ENCODE data around the gene IFIH1. TPM values are rescaled to one million over a fixed set of nuclear protein-coding genes. Genes with fewer than 3 reads are reported as not detected.

The IFIH1 gene
- total RNA-seq, 1 experiment from 2014 or later = 5.1 TPM

- no TSS peak for BruUV-seq (replicated peaks)
Measured at GRCh38 chr2:162333968-162334367, 15.5 kb upstream of the IFIH1 start.

GRCh38 chr2:162330881-162331280 is 12.4 kb upstream of the IFIH1 start:
- Histone ChIP-seq H3K27ac (ENCODE audit: low read depth, low read length, poor library complexity, severe bottlenecking) (no peak overlapping the region), H3K36me3 (ENCODE audit: insufficient read depth, low read length, poor library complexity, severe bottlenecking) (no peaks in the 10 kb centered on the region), H3K4me1 (ENCODE audit: insufficient read depth, low read length, poor library complexity, severe bottlenecking) (no peaks in the 10 kb centered on the region), H3K27me3 (replicated peaks; ENCODE audit: insufficient read depth, low read depth, low read length, poor library complexity) (no peaks in the 10 kb centered on the region), H3K4me3 (ENCODE audit: low read depth, low read length, poor library complexity, severe bottlenecking) (no peak overlapping the region), H3K9me3 (ENCODE audit: low read depth, low read length, poor library complexity, severe bottlenecking) (no peaks in the 10 kb centered on the region)
- ChIA-PET CTCF (no interaction called here), POLR2A (ENCODE audit: low non-redundant PET) (no interaction called here)
- TF ChIP-seq, protein P1, sequence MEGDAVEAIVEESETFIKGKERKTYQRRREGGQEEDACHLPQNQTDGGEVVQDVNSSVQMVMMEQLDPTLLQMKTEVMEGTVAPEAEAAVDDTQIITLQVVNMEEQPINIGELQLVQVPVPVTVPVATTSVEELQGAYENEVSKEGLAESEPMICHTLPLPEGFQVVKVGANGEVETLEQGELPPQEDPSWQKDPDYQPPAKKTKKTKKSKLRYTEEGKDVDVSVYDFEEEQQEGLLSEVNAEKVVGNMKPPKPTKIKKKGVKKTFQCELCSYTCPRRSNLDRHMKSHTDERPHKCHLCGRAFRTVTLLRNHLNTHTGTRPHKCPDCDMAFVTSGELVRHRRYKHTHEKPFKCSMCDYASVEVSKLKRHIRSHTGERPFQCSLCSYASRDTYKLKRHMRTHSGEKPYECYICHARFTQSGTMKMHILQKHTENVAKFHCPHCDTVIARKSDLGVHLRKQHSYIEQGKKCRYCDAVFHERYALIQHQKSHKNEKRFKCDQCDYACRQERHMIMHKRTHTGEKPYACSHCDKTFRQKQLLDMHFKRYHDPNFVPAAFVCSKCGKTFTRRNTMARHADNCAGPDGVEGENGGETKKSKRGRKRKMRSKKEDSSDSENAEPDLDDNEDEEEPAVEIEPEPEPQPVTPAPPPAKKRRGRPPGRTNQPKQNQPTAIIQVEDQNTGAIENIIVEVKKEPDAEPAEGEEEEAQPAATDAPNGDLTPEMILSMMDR (conservative IDR thresholded peaks at IDR 0.05; ENCODE audit: low read depth, low read length) = no peak
- TF ChIP-seq EZH2 (IDR thresholded peaks at IDR 0.05; ENCODE audit: borderline replicate concordance, low read depth, low read length, poor library complexity, severe bottlenecking) = no peak
- DNase-seq (ENCODE audit: low spot score) = no peak
- BruUV-seq (replicated peaks) = no TSS peak
- intact Hi-C loops (cut with micrococcal nuclease; ENCODE audit: unreplicated experiment) = no loop called here

More at GRCh38 chr2:162333968-162334367, 15.5 kb upstream of the IFIH1 start:
- POLR2A ChIA-PET (ENCODE audit: low non-redundant PET) = no interaction called here
- Histone ChIP-seq H3K4me3 (ENCODE audit: low read depth, low read length, poor library complexity, severe bottlenecking) (no peak overlapping the region), H3K9me3 (ENCODE audit: low read depth, low read length, poor library complexity, severe bottlenecking) (no peaks in the 10 kb centered on the region), H3K27ac (ENCODE audit: low read depth, low read length, poor library complexity, severe bottlenecking) (no peak overlapping the region), H3K4me1 (ENCODE audit: insufficient read depth, low read length, poor library complexity, severe bottlenecking) (no peaks in the 10 kb centered on the region), H3K36me3 (ENCODE audit: insufficient read depth, low read length, poor library complexity, severe bottlenecking) (no peaks in the 10 kb centered on the region), H3K27me3 (replicated peaks; ENCODE audit: insufficient read depth, low read depth, low read length, poor library complexity) (no peaks in the 10 kb centered on the region)
- CTCF ChIA-PET = interaction anchor here (0.6 to 1.1 kb wide), 2 partner anchors 15 to 36 kb away, joined by 4 to 5 read pairs; no protein-coding TSS in a partner anchor
- peak; percentile 51 for DNase-seq (ENCODE audit: low spot score)
- no peak for TF ChIP-seq EZH2 (IDR thresholded peaks at IDR 0.05; ENCODE audit: borderline replicate concordance, low read depth, low read length, poor library complexity, severe bottlenecking)
- TF ChIP-seq, protein P1 (conservative IDR thresholded peaks at IDR 0.05; ENCODE audit: low read depth, low read length) = peak; percentile 65
- intact Hi-C loops (cut with micrococcal nuclease; ENCODE audit: unreplicated experiment) = no loop called here

GRCh38 chr2:162328424-162329157 is 10.1 kb upstream of the IFIH1 start:
- no peak for TF ChIP-seq EZH2 (IDR thresholded peaks at IDR 0.05; ENCODE audit: borderline replicate concordance, low read depth, low read length, poor library complexity, severe bottlenecking)
- TF ChIP-seq, protein P1 (conservative IDR thresholded peaks at IDR 0.05; ENCODE audit: low read depth, low read length) = no peak
- no TSS peak for BruUV-seq (replicated peaks)
- intact Hi-C loops (cut with micrococcal nuclease; ENCODE audit: unreplicated experiment) = no loop called here
- H3K27ac ChIP-seq (ENCODE audit: low read depth, low read length, poor library complexity, severe bottlenecking) = no peak overlapping the region
- H3K9me3 ChIP-seq (ENCODE audit: low read depth, low read length, poor library complexity, severe bottlenecking) = no peaks in the 10 kb centered on the region
- H3K27me3 ChIP-seq (replicated peaks; ENCODE audit: insufficient read depth, low read depth, low read length, poor library complexity) = no peaks in the 10 kb centered on the region
- H3K4me3 ChIP-seq (ENCODE audit: low read depth, low read length, poor library complexity, severe bottlenecking) = no peak overlapping the region
- no peaks in the 10 kb centered on the region for H3K4me1 ChIP-seq (ENCODE audit: insufficient read depth, low read length, poor library complexity, severe bottlenecking)
- DNase-seq (ENCODE audit: low spot score) = no peak
- no peaks in the 10 kb centered on the region for H3K36me3 ChIP-seq (ENCODE audit: insufficient read depth, low read length, poor library complexity, severe bottlenecking)
- CTCF ChIA-PET = interaction anchor here (0.6 to 0.7 kb wide), 2 partner anchors 15 to 382 kb away, joined by 3 to 12 read pairs; no protein-coding TSS in a partner anchor
- POLR2A ChIA-PET (ENCODE audit: low non-redundant PET) = no interaction called here

Data from A673 (cell line).